22Rv1 (cell line): ENCODE results near the gene AHDC1.

Experiments
- ZFX ChIP-seq: fragments of 450-650 bp; IDR thresholded peaks from 2 replicates; pipeline ENCODE4 v1.6.1; 2017; ENCODE audit warnings: antibody characterized with exemption, borderline replicate concordance
- TF ChIP-seq, protein P1 (sequence below): fragments of 450-650 bp; IDR thresholded peaks from 2 replicates; pipeline ENCODE4 v1.5.1; 2017; ENCODE audit warnings: mild to moderate bottlenecking

DNA sequence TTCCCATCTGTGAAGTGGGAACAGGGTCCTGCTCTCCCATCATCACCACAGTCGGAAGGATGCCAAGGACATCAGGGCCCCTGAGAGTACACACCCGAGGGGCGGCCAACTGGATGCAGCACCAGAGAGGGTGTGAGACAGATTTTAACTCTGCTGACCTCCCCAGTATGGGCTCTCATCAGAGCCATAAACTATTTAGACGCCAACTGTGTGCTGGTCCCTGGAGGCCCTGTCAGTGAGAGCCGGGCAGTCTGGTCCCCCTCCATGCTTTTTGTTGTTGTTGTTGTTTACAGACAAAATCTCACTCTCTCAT, 29.3 kb upstream of the AHDC1 start:
- TF ChIP-seq ZFX: no peak
- TF ChIP-seq, protein P1, sequence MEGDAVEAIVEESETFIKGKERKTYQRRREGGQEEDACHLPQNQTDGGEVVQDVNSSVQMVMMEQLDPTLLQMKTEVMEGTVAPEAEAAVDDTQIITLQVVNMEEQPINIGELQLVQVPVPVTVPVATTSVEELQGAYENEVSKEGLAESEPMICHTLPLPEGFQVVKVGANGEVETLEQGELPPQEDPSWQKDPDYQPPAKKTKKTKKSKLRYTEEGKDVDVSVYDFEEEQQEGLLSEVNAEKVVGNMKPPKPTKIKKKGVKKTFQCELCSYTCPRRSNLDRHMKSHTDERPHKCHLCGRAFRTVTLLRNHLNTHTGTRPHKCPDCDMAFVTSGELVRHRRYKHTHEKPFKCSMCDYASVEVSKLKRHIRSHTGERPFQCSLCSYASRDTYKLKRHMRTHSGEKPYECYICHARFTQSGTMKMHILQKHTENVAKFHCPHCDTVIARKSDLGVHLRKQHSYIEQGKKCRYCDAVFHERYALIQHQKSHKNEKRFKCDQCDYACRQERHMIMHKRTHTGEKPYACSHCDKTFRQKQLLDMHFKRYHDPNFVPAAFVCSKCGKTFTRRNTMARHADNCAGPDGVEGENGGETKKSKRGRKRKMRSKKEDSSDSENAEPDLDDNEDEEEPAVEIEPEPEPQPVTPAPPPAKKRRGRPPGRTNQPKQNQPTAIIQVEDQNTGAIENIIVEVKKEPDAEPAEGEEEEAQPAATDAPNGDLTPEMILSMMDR: no peak
